T-cell (primary cell): ENCODE results near the gene IQGAP2. TPM values are rescaled to one million over a fixed set of nuclear protein-coding genes. Genes with fewer than 3 reads are reported as not detected.

Experiments
- ATAC-seq, 4 experiments: fragments of 200-7000 bp in 3 of 4; fragments of 150-1000 bp in 1 of 4; cut with Tn5 transposase; replicated peaks in 1 of 4; 1 replicate in 3 of 4; 2 replicates in 1 of 4; pipeline ENCODE4 v1.10.0; 2021; ENCODE audit warnings: moderate library complexity in 3 of 4, mild to moderate bottlenecking in 2 of 4, moderate number of reproducible peaks in 1 of 4
- CTCF ChIA-PET, 2 donors: fragments of 300-600 bp; sonication (Branson Sonifier 250); formaldehyde crosslinking; loops; one replicate each; lab custom pipeline; 2022; ENCODE audit warnings: antibody characterized with exemption in 2 of 2; lab: Charles Lee
- POLR2A ChIA-PET, 2 donors: fragments of 300-600 bp; sonication (Branson Sonifier 250); formaldehyde crosslinking; loops; one replicate each; lab custom pipeline; 2022; ENCODE audit warnings: antibody characterized with exemption in 2 of 2; lab: Charles Lee
- DNase-seq, 35 experiments: peaks; one replicate each; pipeline versions ENCODE4 v3.0.0 to v3.0.0-alpha.2; 2013 to 2023
- H3K27ac ChIP-seq: one replicate; pipeline ENCODE4 v1.5.1; 2013; ENCODE audit warnings: low read length
- H3K27me3 ChIP-seq, 2 experiments: replicated peaks in 1 of 2; 1 replicate in 1 of 2; 2 replicates in 1 of 2; pipeline versions ENCODE4 v1.6.1 to v1.7.0; 2013; ENCODE audit warnings: low read length in 1 of 2, mixed read lengths in 1 of 2; ENCODE audit not compliant: control insufficient read depth in 2 of 2, insufficient read depth in 2 of 2; ENCODE audit errors: extremely low read depth in 1 of 2
- H3K36me3 ChIP-seq, 2 donors: 1 replicate in 1 of 2; 2 replicates in 1 of 2; pipeline versions ENCODE4 v1.6.1 to v1.7.0; 2013; ENCODE audit warnings: low read length in 1 of 2; ENCODE audit not compliant: control insufficient read depth in 2 of 2, insufficient read depth in 1 of 2; ENCODE audit errors: extremely low read depth in 1 of 2
- H3K4me1 ChIP-seq, 2 experiments: 1 replicate in 1 of 2; 2 replicates in 1 of 2; pipeline versions ENCODE4 v1.6.1 to v1.7.0; 2013; ENCODE audit warnings: low read length in 2 of 2, mixed read lengths in 1 of 2; ENCODE audit not compliant: insufficient read depth in 2 of 2, control insufficient read depth in 1 of 2; ENCODE audit errors: extremely low read depth in 1 of 2
- H3K4me3 ChIP-seq, 2 donors: 1 replicate in 1 of 2; 2 replicates in 1 of 2; pipeline versions ENCODE4 v1.5.1 to v1.7.0; 2013; ENCODE audit warnings: mild to moderate bottlenecking in 2 of 2, low read length in 1 of 2, moderate library complexity in 1 of 2; ENCODE audit not compliant: control insufficient read depth in 1 of 2; ENCODE audit errors: extremely low read depth in 1 of 2
- H3K9me3 ChIP-seq: 2 replicates; pipeline ENCODE4 v1.7.0; 2013
- H3K27ac Mint-ChIP-seq, 2 donors: one replicate each; pipeline ENCODE4 v1.8.0; 2020 to 2021; ENCODE audit warnings: mild to moderate bottlenecking in 2 of 2, mixed read lengths in 2 of 2
- H3K27me3 Mint-ChIP-seq, 2 donors: one replicate each; pipeline ENCODE4 v1.8.0; 2021 to 2022; ENCODE audit warnings: mixed read lengths in 2 of 2
- H3K36me3 Mint-ChIP-seq: one replicate; pipeline ENCODE4 v1.8.0; 2021; ENCODE audit warnings: mixed read lengths
- H3K4me1 Mint-ChIP-seq, 3 donors: one replicate each; pipeline ENCODE4 v1.8.0; 2020 to 2022; ENCODE audit warnings: mixed read lengths in 3 of 3, mild to moderate bottlenecking in 1 of 3
- H3K4me3 Mint-ChIP-seq, 3 donors: one replicate each; pipeline ENCODE4 v1.8.0; 2020 to 2022; ENCODE audit warnings: mild to moderate bottlenecking in 3 of 3, mixed read lengths in 3 of 3, moderate library complexity in 3 of 3
- H3K9me3 Mint-ChIP-seq, 3 donors: one replicate each; pipeline ENCODE4 v1.8.0; 2020 to 2022; ENCODE audit warnings: mixed read lengths in 3 of 3
- WGBS: methylation state at CpG from one replicate; pipeline ENCODE4 v1.1.5; 2013; ENCODE audit warnings: missing lambda C conversion rate; ENCODE audit not compliant: insufficient coverage; 5-methylcytosine and 5-hydroxymethylcytosine counted together
- total RNA-seq, 35 experiments: library from RNA in 6 of 35; stranded (reverse) in 6 of 35; fragments of 120-200 nt in 1 of 35; gene quantifications; one replicate each; pipeline versions ENCODE4 v1.2.1 to v1.2.4 and lab custom pipeline; 2013 to 2026

IQGAP2 gene
- total RNA-seq, 5 donors from 2014 or later (not counting 1 experiment from before 2014, with no cell fraction given) = 66.5 to 121 (median 72.5) TPM

GRCh38 chr5:76445063-76445462 is 42.0 kb downstream of the IQGAP2 start:
- no CpG with 5 or more reads among the region's 4 CpGs for WGBS
- Histone ChIP-seq H3K4me1 (peaks cover 7 to 14% of the 10 kb centered on the region in 2 experiments), H3K9me3 (no peaks in the 10 kb centered on the region), H3K4me3 (no peak overlapping the region), H3K27me3 (no peaks in the 10 kb centered on the region), H3K36me3 (peaks cover 0 to 13% of the 10 kb centered on the region in 2 donors), H3K27ac (no peak overlapping the region)
- ATAC-seq (no peak), DNase-seq (no peak)
- peaks cover 0 to under 1% (median 0%) of the 10 kb centered on the region in 3 donors for H3K9me3 Mint-ChIP-seq
- CTCF ChIA-PET = interaction anchor here in 1 of 2 donors (0.7 kb wide), 1 partner anchor 184 kb away, joined by 6 read pairs; no protein-coding TSS in a partner anchor
- peaks cover 51 to 70% (median 70%) of the 10 kb centered on the region in 3 donors for H3K4me1 Mint-ChIP-seq
- POLR2A ChIA-PET = no interaction called here
- H3K27ac Mint-ChIP-seq = no peak overlapping the region
- H3K4me3 Mint-ChIP-seq = no peak overlapping the region
- H3K36me3 Mint-ChIP-seq = peaks cover 61% of the 10 kb centered on the region
- H3K27me3 Mint-ChIP-seq = no peaks in the 10 kb centered on the region

DNA sequence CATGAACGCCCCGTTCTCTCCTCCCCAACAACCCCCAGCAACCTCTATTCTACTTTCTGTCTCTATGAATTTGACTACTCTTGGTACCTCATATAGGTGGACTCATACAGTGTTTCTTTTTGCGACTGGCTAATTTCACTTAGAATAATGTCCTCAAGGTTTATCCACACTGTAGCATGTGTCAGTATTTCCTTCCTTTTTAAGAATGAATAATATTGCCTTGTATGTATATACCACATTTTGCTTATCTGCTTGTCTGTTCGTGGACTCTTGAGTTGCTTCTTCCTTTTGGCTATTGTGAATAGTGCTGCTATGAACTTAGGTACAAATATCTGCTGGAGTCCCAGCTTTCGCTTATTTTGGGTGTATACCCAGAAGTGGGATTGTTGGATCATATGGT is 42.7 kb downstream of the IQGAP2 start:
- ATAC-seq (no peak), DNase-seq (no peak)
- ChIA-PET POLR2A (no interaction called here), CTCF (interaction anchor here in 1 of 2 donors (0.7 kb wide), 1 partner anchor 185 kb away, joined by 6 read pairs; no protein-coding TSS in a partner anchor)
- Histone ChIP-seq H3K4me3 (no peak overlapping the region), H3K9me3 (no peaks in the 10 kb centered on the region), H3K27me3 (no peaks in the 10 kb centered on the region), H3K27ac (no peak overlapping the region), H3K36me3 (peaks cover 0 to 13% of the 10 kb centered on the region in 2 donors), H3K4me1 (peaks cover 7 to 15% of the 10 kb centered on the region in 2 experiments)
- no peak overlapping the region for H3K27ac Mint-ChIP-seq
- H3K27me3 Mint-ChIP-seq = no peaks in the 10 kb centered on the region
- no peaks in the 10 kb centered on the region for H3K9me3 Mint-ChIP-seq
- peaks cover 59 to 77% (median 74%) of the 10 kb centered on the region in 3 donors for H3K4me1 Mint-ChIP-seq
- H3K4me3 Mint-ChIP-seq = no peak overlapping the region
- 96% methylated on average over 3 of the region's 5 CpGs for WGBS
- H3K36me3 Mint-ChIP-seq = peaks cover 64% of the 10 kb centered on the region

DNA sequence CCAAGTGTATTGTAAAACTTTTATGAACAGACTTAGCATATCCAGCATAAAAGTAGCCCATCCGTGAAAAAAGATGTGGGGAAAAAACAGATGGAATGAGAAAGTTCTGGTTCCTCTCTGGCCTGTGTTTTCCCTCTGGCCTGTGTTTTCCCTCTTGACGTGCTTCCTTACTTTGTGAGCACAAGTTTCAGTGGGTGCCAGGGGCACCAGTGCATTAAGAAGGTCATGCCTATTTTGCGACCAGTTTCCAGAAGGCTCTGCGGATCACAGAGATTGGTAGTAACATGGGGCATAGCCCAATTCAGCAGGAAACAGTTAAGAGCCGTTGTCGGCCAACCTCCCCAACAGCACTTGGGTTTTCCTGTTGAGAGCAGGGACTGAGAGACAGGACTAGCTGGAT is 43.7 kb downstream of the IQGAP2 start:
- no peak overlapping the region for H3K4me3 Mint-ChIP-seq
- H3K27ac Mint-ChIP-seq = no peak overlapping the region
- H3K36me3 Mint-ChIP-seq = peaks cover 61% of the 10 kb centered on the region
- Histone ChIP-seq H3K27ac (no peak overlapping the region), H3K36me3 (peaks cover 0 to 13% of the 10 kb centered on the region in 2 donors), H3K4me1 (peaks cover 7 to 21% of the 10 kb centered on the region in 2 experiments), H3K9me3 (no peaks in the 10 kb centered on the region), H3K27me3 (no peaks in the 10 kb centered on the region), H3K4me3 (no peak overlapping the region)
- H3K27me3 Mint-ChIP-seq = no peaks in the 10 kb centered on the region
- H3K4me1 Mint-ChIP-seq = peaks cover 60 to 76% (median 75%) of the 10 kb centered on the region in 3 donors
- H3K9me3 Mint-ChIP-seq = no peaks in the 10 kb centered on the region
- no CpG with 5 or more reads among the region's 6 CpGs for WGBS
- CTCF ChIA-PET = no interaction called here
- no peak for ATAC-seq
- no peak for DNase-seq
- POLR2A ChIA-PET = no interaction called here

- Mint-ChIP-seq H3K4me3 (peak overlapping the region in 1 of 3 donors; percentile 29), H3K4me1 (peaks cover 54 to 70% (median 70%) of the 10 kb centered on the region in 3 donors), H3K9me3 (no peaks in the 10 kb centered on the region), H3K27me3 (no peaks in the 10 kb centered on the region), H3K27ac (no peak overlapping the region), H3K36me3 (peaks cover 49% of the 10 kb centered on the region)
- no peak for ATAC-seq
- Histone ChIP-seq H3K27ac (no peak overlapping the region), H3K4me3 (no peak overlapping the region), H3K9me3 (no peaks in the 10 kb centered on the region), H3K27me3 (no peaks in the 10 kb centered on the region), H3K4me1 (peaks cover 7 to 21% of the 10 kb centered on the region in 2 experiments), H3K36me3 (peaks cover 0 to 13% of the 10 kb centered on the region in 2 donors)
- ChIA-PET POLR2A (interaction anchor here in 1 of 2 donors (0.7 kb wide), 1 partner anchor 11 kb away, joined by 3 read pairs; no protein-coding TSS in a partner anchor), CTCF (interaction anchor here in 1 of 2 donors (1.0 kb wide), 1 partner anchor 9 kb away, joined by 3 read pairs; no protein-coding TSS in a partner anchor)
- no peak for DNase-seq
- 80% methylated on average over 2 of the region's 2 CpGs for WGBS
Observed at GRCh38 chr5:76449606-76450005, 46.5 kb downstream of the IQGAP2 start.

DNA sequence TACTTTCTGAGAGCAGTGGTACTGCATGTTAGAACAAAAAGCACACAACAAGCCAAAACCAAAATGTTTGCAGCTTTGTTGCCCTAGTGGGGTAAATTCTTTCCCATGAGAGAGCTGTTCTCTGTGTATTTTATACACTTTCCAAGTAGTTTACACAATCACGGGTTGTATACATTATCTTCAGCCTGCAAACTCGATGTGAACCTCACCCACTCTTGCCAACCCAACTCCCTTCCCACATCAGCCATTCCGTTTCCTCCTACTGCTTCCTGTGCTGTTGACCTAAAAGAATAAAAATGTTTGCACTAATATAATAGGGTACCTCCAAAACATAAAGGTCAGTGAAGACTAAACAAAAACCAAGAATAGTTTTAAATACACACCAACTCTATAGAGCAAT is 47.0 kb downstream of the IQGAP2 start:
- CTCF ChIA-PET = interaction anchor here in 1 of 2 donors (1.0 kb wide), 1 partner anchor 10 kb away, joined by 3 read pairs; no protein-coding TSS in a partner anchor
- Histone ChIP-seq H3K36me3 (peaks cover 0 to 13% of the 10 kb centered on the region in 2 donors), H3K27ac (no peak overlapping the region), H3K4me3 (no peak overlapping the region), H3K9me3 (no peaks in the 10 kb centered on the region), H3K27me3 (no peaks in the 10 kb centered on the region), H3K4me1 (peaks cover 7 to 21% of the 10 kb centered on the region in 2 experiments)
- no peaks in the 10 kb centered on the region for H3K9me3 Mint-ChIP-seq
- ATAC-seq (no peak), DNase-seq (no peak)
- peak overlapping the region; percentile 44 to 68 for H3K27ac Mint-ChIP-seq
- no CpG with 5 or more reads among the region's 3 CpGs for WGBS
- H3K4me1 Mint-ChIP-seq = peaks cover 50 to 71% (median 70%) of the 10 kb centered on the region in 3 donors
- POLR2A ChIA-PET = no interaction called here
- peaks cover 47% of the 10 kb centered on the region for H3K36me3 Mint-ChIP-seq
- H3K27me3 Mint-ChIP-seq = no peaks in the 10 kb centered on the region
- H3K4me3 Mint-ChIP-seq = peak overlapping the region in 1 of 3 donors; percentile 29

GRCh38 chr5:76451031-76451701 is 48.1 kb downstream of the IQGAP2 start:
- peak overlapping the region in 1 of 3 donors; percentile 1 for H3K4me3 Mint-ChIP-seq
- no peaks in the 10 kb centered on the region for H3K9me3 ChIP-seq
- POLR2A ChIA-PET = interaction anchor here in 1 of 2 donors (0.6 to 0.9 kb wide), 2 partner anchors 23 to 193 kb away, joined by 3 read pairs; no protein-coding TSS in a partner anchor
- peaks cover 44% of the 10 kb centered on the region for H3K36me3 Mint-ChIP-seq
- WGBS = 28% methylated on average over 4 of the region's 6 CpGs
- H3K27me3 ChIP-seq = no peaks in the 10 kb centered on the region
- H3K27ac ChIP-seq = no peak overlapping the region
- CTCF ChIA-PET = no interaction called here
- DNase-seq (no peak), ATAC-seq (no peak)
- peaks cover 40 to 71% (median 71%) of the 10 kb centered on the region in 3 donors for H3K4me1 Mint-ChIP-seq
- peaks cover 7 to 21% of the 10 kb centered on the region in 2 experiments for H3K4me1 ChIP-seq
- H3K9me3 Mint-ChIP-seq = no peaks in the 10 kb centered on the region
- H3K4me3 ChIP-seq = no peak overlapping the region
- peak overlapping the region; percentile 40 to 50 for H3K27ac Mint-ChIP-seq
- H3K27me3 Mint-ChIP-seq = no peaks in the 10 kb centered on the region
- H3K36me3 ChIP-seq = peaks cover 0 to 11% of the 10 kb centered on the region in 2 donors
